Endothelial cell of umbilical vein (primary cell): ENCODE measurements around the gene VTA1.

Source experiments
- EZH2 ChIP-seq: IDR thresholded peaks from 2 replicates; pipeline ENCODE4 v1.6.1; 2012; ENCODE audit warnings: borderline replicate concordance, low read depth, mild to moderate bottlenecking, moderate library complexity, low read length, inconsistent platforms; ENCODE audit not compliant: severe bottlenecking
- GATA2 ChIP-seq: IDR thresholded peaks from 2 replicates; pipeline ENCODE4 v1.7.0; 2011; ENCODE audit warnings: low read depth, mild to moderate bottlenecking, moderate library complexity, mixed read lengths, low read length; ENCODE audit not compliant: insufficient read length, insufficient read depth
- JUN ChIP-seq: IDR thresholded peaks from 2 replicates; pipeline ENCODE4 v1.6.1; 2011; ENCODE audit warnings: borderline replicate concordance, low read depth; ENCODE audit not compliant: insufficient read length, insufficient read depth
- MYC ChIP-seq: IDR thresholded peaks from one replicate; pipeline ENCODE4 v1.6.1; 2011; ENCODE audit warnings: mild to moderate bottlenecking, low read depth, low read length
- POLR2A ChIP-seq: IDR thresholded peaks from 2 replicates; pipeline ENCODE4 v1.6.1; 2012; ENCODE audit warnings: low read depth, mild to moderate bottlenecking, control low read depth, low read length
- POLR2AphosphoS5 ChIP-seq: IDR thresholded peaks from 2 replicates; pipeline ENCODE4 v1.6.1; 2012; ENCODE audit warnings: low read depth, mild to moderate bottlenecking, control low read depth, low read length, moderate library complexity; ENCODE audit not compliant: insufficient read depth
- TF ChIP-seq, protein P1 (sequence below), 2 donors: IDR thresholded peaks; 1 replicate in 1 of 2; 2 replicates in 1 of 2; pipeline ENCODE4 v1.5.1; 2011; ENCODE audit warnings: low read length in 2 of 2, mild to moderate bottlenecking in 2 of 2, moderate library complexity in 2 of 2, control low read depth in 1 of 2, inconsistent platforms in 1 of 2, low read depth in 1 of 2; ENCODE audit not compliant: insufficient read depth in 1 of 2; ENCODE audit errors: extremely low read depth in 1 of 2

DNA sequence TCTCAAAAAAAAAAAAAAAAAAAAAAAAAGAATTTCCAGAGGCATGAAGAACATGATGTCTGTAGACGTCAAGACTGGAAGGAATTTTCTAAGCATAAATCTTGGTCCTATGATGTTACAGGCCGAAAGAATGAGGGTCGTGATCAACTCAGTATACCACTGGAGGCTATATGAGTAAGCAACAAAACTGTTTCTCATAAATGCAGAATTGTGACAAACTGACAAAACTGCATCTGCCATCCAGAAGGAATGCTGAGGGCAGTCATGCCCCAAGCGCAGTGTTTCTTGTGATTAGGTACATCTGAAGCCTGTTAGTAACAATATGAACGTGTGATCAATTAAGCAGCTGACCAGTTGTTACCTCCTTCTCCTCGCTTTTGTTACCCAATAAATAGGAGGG, 111.2 kb downstream of the VTA1 start:
- TF ChIP-seq POLR2A (no peak), EZH2 (no peak), POLR2AphosphoS5 (no peak), MYC (no peak), GATA2 (no peak), JUN (no peak)
- TF ChIP-seq, protein P1, sequence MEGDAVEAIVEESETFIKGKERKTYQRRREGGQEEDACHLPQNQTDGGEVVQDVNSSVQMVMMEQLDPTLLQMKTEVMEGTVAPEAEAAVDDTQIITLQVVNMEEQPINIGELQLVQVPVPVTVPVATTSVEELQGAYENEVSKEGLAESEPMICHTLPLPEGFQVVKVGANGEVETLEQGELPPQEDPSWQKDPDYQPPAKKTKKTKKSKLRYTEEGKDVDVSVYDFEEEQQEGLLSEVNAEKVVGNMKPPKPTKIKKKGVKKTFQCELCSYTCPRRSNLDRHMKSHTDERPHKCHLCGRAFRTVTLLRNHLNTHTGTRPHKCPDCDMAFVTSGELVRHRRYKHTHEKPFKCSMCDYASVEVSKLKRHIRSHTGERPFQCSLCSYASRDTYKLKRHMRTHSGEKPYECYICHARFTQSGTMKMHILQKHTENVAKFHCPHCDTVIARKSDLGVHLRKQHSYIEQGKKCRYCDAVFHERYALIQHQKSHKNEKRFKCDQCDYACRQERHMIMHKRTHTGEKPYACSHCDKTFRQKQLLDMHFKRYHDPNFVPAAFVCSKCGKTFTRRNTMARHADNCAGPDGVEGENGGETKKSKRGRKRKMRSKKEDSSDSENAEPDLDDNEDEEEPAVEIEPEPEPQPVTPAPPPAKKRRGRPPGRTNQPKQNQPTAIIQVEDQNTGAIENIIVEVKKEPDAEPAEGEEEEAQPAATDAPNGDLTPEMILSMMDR (IDR thresholded peaks at IDR 0.05; ENCODE audit: extremely low read depth in 1 of 2, insufficient read depth in 1 of 2, low read depth in 1 of 2, low read length in 2 of 2): no peak
